ENCODE results near the gene MPDZ.
"Not testable (repeated sequence)": the region's sequence is repeated elsewhere in the genome, so short reads cannot be mapped to it uniquely, and the experiment has no call there.

Gene MPDZ

GRCh38 chr9:13267743-13268142, 11.7 kb downstream of the MPDZ start:
- DNase-seq: no peak

- no peak for DNase-seq
These were observed 13.3 kb downstream of the MPDZ start for GRCh38 chr9:13266167-13266566.

- no peak for DNase-seq
These were observed 14.7 kb downstream of the MPDZ start for GRCh38 chr9:13264788-13265187.

GRCh38 chr9:13263511-13263910, 16.0 kb downstream of the MPDZ start:
- DNase-seq: no peak

GRCh38 chr9:13252852-13253251, 26.6 kb downstream of the MPDZ start:
- DNase-seq: no peak

- DNase-seq: no peak
These were observed 35.3 kb downstream of the MPDZ start for GRCh38 chr9:13244181-13244580.

- no peak for DNase-seq
These were observed 38.2 kb downstream of the MPDZ start for GRCh38 chr9:13241283-13241682.

- DNase-seq: no peak
These were observed 39.8 kb downstream of the MPDZ start for GRCh38 chr9:13239660-13240059.

- DNase-seq: no peak
These were observed 40.3 kb downstream of the MPDZ start for GRCh38 chr9:13239208-13239607.

GRCh38 chr9:13234932-13235331, 44.6 kb downstream of the MPDZ start:
- no peak for DNase-seq

GRCh38 chr9:13228431-13228830, 51.1 kb downstream of the MPDZ start:
- DNase-seq: no peak

- DNase-seq: no peak
These were observed 55.1 kb downstream of the MPDZ start for GRCh38 chr9:13224366-13224765.

- DNase-seq: not testable (repeated sequence)
These were observed 56.8 kb downstream of the MPDZ start for GRCh38 chr9:13222733-13223132.

- no peak for DNase-seq
These were observed 57.8 kb downstream of the MPDZ start for GRCh38 chr9:13221741-13222140.

- no peak for DNase-seq
These were observed 58.7 kb downstream of the MPDZ start for GRCh38 chr9:13220837-13221236.

GRCh38 chr9:13215791-13216554, 63.5 kb downstream of the MPDZ start:
- no peak for DNase-seq

- DNase-seq: no peak
These were observed 65.5 kb downstream of the MPDZ start for GRCh38 chr9:13213998-13214397.

GRCh38 chr9:13213337-13213736, 66.2 kb downstream of the MPDZ start:
- DNase-seq: no peak

GRCh38 chr9:13210306-13210705, 69.2 kb downstream of the MPDZ start:
- no peak for DNase-seq

- DNase-seq: no peak
These were observed 70.0 kb downstream of the MPDZ start for GRCh38 chr9:13209498-13209897.

GRCh38 chr9:13205824-13206223, 73.7 kb downstream of the MPDZ start:
- DNase-seq: no peak

- no peak for DNase-seq
These were observed 89.5 kb downstream of the MPDZ start for GRCh38 chr9:13190040-13190439.

GRCh38 chr9:13189362-13189761, 90.1 kb downstream of the MPDZ start:
- DNase-seq: no peak

GRCh38 chr9:13186774-13187173, 92.7 kb downstream of the MPDZ start:
- no peak for DNase-seq

GRCh38 chr9:13186091-13186490, 93.4 kb downstream of the MPDZ start:
- no peak for DNase-seq

Measured in NCI-H510A (cell line).